ENCODE measurements around the gene AP5Z1.

Gene AP5Z1

DNA sequence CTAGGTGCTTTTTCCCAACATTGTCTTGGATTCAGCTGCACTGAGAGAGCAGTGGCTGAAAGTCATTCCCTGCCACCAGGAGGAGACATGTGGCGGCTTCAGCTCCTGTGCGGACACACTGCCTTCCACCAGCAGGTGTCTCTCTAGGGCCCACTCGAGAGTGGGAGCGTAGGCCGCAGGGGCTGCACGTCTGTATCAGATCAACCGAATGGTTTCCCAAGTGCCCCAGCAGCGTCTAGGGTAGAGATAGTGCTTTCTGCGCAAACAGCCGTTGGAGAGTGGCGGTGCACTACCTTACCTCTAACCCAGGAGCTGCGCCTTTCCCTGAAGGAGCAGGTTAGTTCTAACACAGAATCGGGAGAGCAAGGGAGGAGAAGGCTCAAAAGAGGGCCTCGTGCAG, 54.8 kb downstream of the AP5Z1 start:
- Histone ChIP-seq H3K4me3 (ENCODE audit: severe bottlenecking) (no peak overlapping the region), H3K27ac (ENCODE audit: poor library complexity, severe bottlenecking) (no peak overlapping the region), H3K36me3 (ENCODE audit: low read depth) (no peaks in the 10 kb centered on the region), H3K4me1 (ENCODE audit: insufficient read depth, poor library complexity, severe bottlenecking) (no peaks in the 10 kb centered on the region), H3K9me3 (ENCODE audit: severe bottlenecking) (no peaks in the 10 kb centered on the region), H3K27me3 (ENCODE audit: insufficient read depth, poor library complexity, severe bottlenecking) (no peaks in the 10 kb centered on the region)
- peak; percentile 57 for TF ChIP-seq CTCF (IDR thresholded peaks at IDR 0.05; ENCODE audit: poor library complexity, severe bottlenecking)
- no peak for DNase-seq (ENCODE audit: low spot score)
- peak; percentile 70; the same call in 2 of the 3 replicates for ATAC-seq (ENCODE audit: low read depth)

GRCh38 chr7:4831723-4832495, 56.5 kb downstream of the AP5Z1 start:
- no peaks in the 10 kb centered on the region for H3K9me3 ChIP-seq (ENCODE audit: severe bottlenecking)
- H3K4me3 ChIP-seq (ENCODE audit: severe bottlenecking): no peak overlapping the region
- ATAC-seq (ENCODE audit: low read depth) (no peak), DNase-seq (ENCODE audit: low spot score) (no peak)
- no peak for TF ChIP-seq CTCF (IDR thresholded peaks at IDR 0.05; ENCODE audit: poor library complexity, severe bottlenecking)
- no peaks in the 10 kb centered on the region for H3K36me3 ChIP-seq (ENCODE audit: low read depth)
- H3K27me3 ChIP-seq (ENCODE audit: insufficient read depth, poor library complexity, severe bottlenecking): no peaks in the 10 kb centered on the region
- H3K4me1 ChIP-seq (ENCODE audit: insufficient read depth, poor library complexity, severe bottlenecking): no peaks in the 10 kb centered on the region
- no peak overlapping the region for H3K27ac ChIP-seq (ENCODE audit: poor library complexity, severe bottlenecking)

DNA sequence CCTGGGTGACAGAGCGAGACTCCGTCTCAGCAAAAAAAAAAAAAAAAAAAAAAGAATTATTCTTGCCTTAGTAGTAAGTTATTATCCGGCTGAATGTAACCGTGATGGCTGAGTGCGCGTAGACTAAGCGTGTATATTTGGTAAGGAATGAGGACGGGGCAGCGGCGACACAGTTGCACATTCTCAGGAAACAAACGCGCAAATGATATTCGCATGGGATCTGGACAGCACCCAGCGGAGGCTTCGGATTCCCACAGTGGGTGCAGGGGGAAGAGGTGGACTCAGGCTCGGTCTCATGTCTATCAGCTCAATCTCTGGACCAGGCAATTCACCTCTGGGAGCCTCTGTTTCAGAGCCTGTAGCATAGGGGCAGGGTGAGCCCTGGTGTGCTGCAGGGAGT, 57.3 kb downstream of the AP5Z1 start:
- H3K36me3 ChIP-seq (ENCODE audit: low read depth): no peaks in the 10 kb centered on the region
- no peaks in the 10 kb centered on the region for H3K4me1 ChIP-seq (ENCODE audit: insufficient read depth, poor library complexity, severe bottlenecking)
- H3K9me3 ChIP-seq (ENCODE audit: severe bottlenecking): no peaks in the 10 kb centered on the region
- ATAC-seq (ENCODE audit: low read depth) (no peak), DNase-seq (ENCODE audit: low spot score) (no peak)
- no peaks in the 10 kb centered on the region for H3K27me3 ChIP-seq (ENCODE audit: insufficient read depth, poor library complexity, severe bottlenecking)
- no peak overlapping the region for H3K4me3 ChIP-seq (ENCODE audit: severe bottlenecking)
- no peak for TF ChIP-seq CTCF (IDR thresholded peaks at IDR 0.05; ENCODE audit: poor library complexity, severe bottlenecking)
- H3K27ac ChIP-seq (ENCODE audit: poor library complexity, severe bottlenecking): no peak overlapping the region

DNA sequence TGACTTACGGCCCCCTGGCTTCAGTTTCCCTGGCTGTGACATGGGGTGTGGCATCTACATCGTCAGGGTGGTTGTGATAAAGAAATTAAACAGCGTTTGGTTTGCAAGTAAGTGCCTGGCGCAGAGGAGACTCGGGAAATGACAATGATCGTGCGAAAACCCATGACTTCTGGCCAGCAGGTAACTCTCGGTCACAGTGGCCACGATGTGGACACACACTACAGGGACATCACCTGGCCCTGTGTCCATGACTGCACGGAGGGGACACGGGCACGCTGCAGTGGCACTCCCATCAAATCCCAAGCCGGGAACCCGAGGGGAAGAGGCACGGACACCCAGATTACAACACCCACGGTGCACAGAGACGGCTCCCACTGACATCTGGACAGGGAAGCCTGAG, 57.8 kb downstream of the AP5Z1 start:
- no peak for DNase-seq (ENCODE audit: low spot score)
- TF ChIP-seq CTCF (IDR thresholded peaks at IDR 0.05; ENCODE audit: poor library complexity, severe bottlenecking): no peak
- no peaks in the 10 kb centered on the region for H3K4me1 ChIP-seq (ENCODE audit: insufficient read depth, poor library complexity, severe bottlenecking)
- no peaks in the 10 kb centered on the region for H3K9me3 ChIP-seq (ENCODE audit: severe bottlenecking)
- H3K27ac ChIP-seq (ENCODE audit: poor library complexity, severe bottlenecking): no peak overlapping the region
- H3K27me3 ChIP-seq (ENCODE audit: insufficient read depth, poor library complexity, severe bottlenecking): no peaks in the 10 kb centered on the region
- no peaks in the 10 kb centered on the region for H3K36me3 ChIP-seq (ENCODE audit: low read depth)
- H3K4me3 ChIP-seq (ENCODE audit: severe bottlenecking): no peak overlapping the region
- ATAC-seq (ENCODE audit: low read depth): no peak

Data from RWPE2 (cell line).